IMR-90 (cell line): ENCODE measurements around the gene SIK3. TPM values are rescaled to one million over a fixed set of nuclear protein-coding genes. Genes with fewer than 3 reads are reported as not detected.

Experiments used
- ATAC-seq: fragments of 200-7000 bp; cut with Tn5 transposase; 2 replicates; pipeline ENCODE4 v1.9.1; 2020; ENCODE audit warnings: low read depth, mild to moderate bottlenecking, moderate library complexity
- BruUV-seq: library from RNA; stranded (reverse); fragments of 400-500 nt; replicated peaks from 2 replicates; lab custom pipeline; 2021; lab: Mats Ljungman, UMichigan
- CTCF ChIA-PET: fragments of 300-600 bp; formaldehyde crosslinking; extraction: SDS; loops from one replicate; lab custom pipeline; 2021; ENCODE audit warnings: antibody characterized with exemption; lab: Yijun Ruan, JAX
- POLR2A ChIA-PET: fragments of 300-600 bp; sonication (Branson Sonifier 250); formaldehyde crosslinking; loops from one replicate; lab custom pipeline; 2022; ENCODE audit warnings: antibody characterized with exemption; ENCODE audit not compliant: unreplicated experiment; lab: Charles Lee
- DNase-seq: peaks from one replicate; pipeline ENCODE4 v3.0.0; 2013
- H2AFZ ChIP-seq: replicated peaks from 2 replicates; pipeline ENCODE3; 2013; ENCODE audit warnings: low read length, mild to moderate bottlenecking; ENCODE audit not compliant: poor library complexity
- H2AK5ac ChIP-seq: 2 replicates; pipeline ENCODE4 v1.6.1; 2013; ENCODE audit warnings: low read depth, low read length, inconsistent platforms
- H2AK9ac ChIP-seq: replicated peaks from 2 replicates; pipeline ENCODE3; 2013; ENCODE audit warnings: mild to moderate bottlenecking, low read depth, low read length, moderate library complexity; ENCODE audit not compliant: poor library complexity
- H2BK120ac ChIP-seq: 2 replicates; pipeline ENCODE4 v1.6.1; 2013; ENCODE audit warnings: low read depth, low read length, inconsistent platforms
- H2BK15ac ChIP-seq: 3 replicates; pipeline ENCODE4 v1.6.1; 2013; ENCODE audit warnings: low read depth, low read length, inconsistent platforms
- H2BK20ac ChIP-seq: 2 replicates; pipeline ENCODE4 v1.6.1; 2013; ENCODE audit warnings: low read depth, mild to moderate bottlenecking, inconsistent platforms, low read length, moderate library complexity
- H2BK5ac ChIP-seq: 2 replicates; pipeline ENCODE4 v1.6.1; 2013; ENCODE audit warnings: mild to moderate bottlenecking, low read depth, low read length, inconsistent platforms; ENCODE audit not compliant: poor library complexity, severe bottlenecking
- H3K14ac ChIP-seq: replicated peaks from 2 replicates; pipeline ENCODE4 v1.6.1; 2013; ENCODE audit warnings: low read depth, low read length, inconsistent platforms
- H3K18ac ChIP-seq: 2 replicates; pipeline ENCODE4 v1.6.1; 2013; ENCODE audit warnings: low read depth, low read length, control low read depth
- H3K23ac ChIP-seq: 2 replicates; pipeline ENCODE4 v1.6.1; 2013; ENCODE audit warnings: low read depth, low read length, inconsistent platforms
- H3K27ac ChIP-seq: 2 replicates; pipeline ENCODE4 v1.5.1; 2013; ENCODE audit warnings: mild to moderate bottlenecking, control low read depth, low read length; ENCODE audit not compliant: insufficient read depth
- H3K27me3 ChIP-seq: 2 replicates; pipeline ENCODE4 v1.6.1; 2013; ENCODE audit warnings: low read length; ENCODE audit not compliant: control insufficient read depth, insufficient read depth
- H3K36me3 ChIP-seq: 2 replicates; pipeline ENCODE4 v1.6.1; 2013; ENCODE audit warnings: low read length, mixed read lengths; ENCODE audit not compliant: control insufficient read depth, insufficient read depth
- H3K4ac ChIP-seq: 2 replicates; pipeline ENCODE4 v1.6.1; 2013; ENCODE audit warnings: low read depth, low read length, inconsistent platforms
- H3K4me1 ChIP-seq: 2 replicates; pipeline ENCODE4 v1.6.1; 2013; ENCODE audit warnings: low read length, mixed read lengths; ENCODE audit not compliant: control insufficient read depth, insufficient read depth
- H3K4me2 ChIP-seq: 2 replicates; pipeline ENCODE4 v1.6.1; 2013; ENCODE audit warnings: low read depth, mild to moderate bottlenecking, control low read depth, low read length, moderate library complexity
- H3K4me3 ChIP-seq: 2 replicates; pipeline ENCODE4 v1.5.1; 2013; ENCODE audit warnings: low read depth, mild to moderate bottlenecking, control low read depth, low read length, moderate library complexity; ENCODE audit not compliant: insufficient read depth
- H3K56ac ChIP-seq: 2 replicates; pipeline ENCODE4 v1.6.1; 2013; ENCODE audit warnings: low read length, inconsistent platforms; ENCODE audit not compliant: insufficient read depth; ENCODE audit errors: extremely low read depth
- H3K79me1 ChIP-seq, 2 experiments: 2 replicates each; pipeline ENCODE4 v1.6.1; 2013; ENCODE audit warnings: low read length in 2 of 2, inconsistent platforms in 1 of 2, low read depth in 1 of 2
- H3K9ac ChIP-seq: 2 replicates; pipeline ENCODE4 v1.6.1; 2013; ENCODE audit warnings: low read depth, low read length, control low read depth
- H3K9me1 ChIP-seq: 2 replicates; pipeline ENCODE4 v1.6.1; 2013; ENCODE audit warnings: low read length, inconsistent platforms; ENCODE audit not compliant: insufficient read depth
- H3K9me3 ChIP-seq: 2 replicates; pipeline ENCODE4 v1.6.1; 2013; ENCODE audit warnings: low read length; ENCODE audit not compliant: control insufficient read depth, insufficient read depth
- H4K20me1 ChIP-seq: 2 replicates; pipeline ENCODE4 v1.6.1; 2013; ENCODE audit warnings: low read length, inconsistent platforms; ENCODE audit not compliant: insufficient read depth
- H4K5ac ChIP-seq: 2 replicates; pipeline ENCODE4 v1.6.1; 2013; ENCODE audit warnings: mild to moderate bottlenecking, low read depth, low read length, control low read depth
- H4K8ac ChIP-seq, 2 experiments: 2 replicates each; pipeline ENCODE4 v1.6.1; 2013; ENCODE audit warnings: low read depth in 2 of 2, low read length in 2 of 2, control low read depth in 1 of 2, inconsistent platforms in 1 of 2
- H4K91ac ChIP-seq: 2 replicates; pipeline ENCODE4 v1.6.1; 2013; ENCODE audit warnings: low read depth, low read length, inconsistent platforms; ENCODE audit not compliant: insufficient read depth
- BHLHE40 ChIP-seq: fragments of 150-350 bp; IDR thresholded peaks from 2 replicates; pipeline ENCODE4 v1.6.1; 2016; ENCODE audit warnings: mild to moderate bottlenecking, low read depth, low read length
- CEBPB ChIP-seq: IDR thresholded peaks from 2 replicates; pipeline ENCODE4 v1.6.1; 2012; ENCODE audit warnings: low read depth, low read length, improper control_type of control experiment
- CHD1 ChIP-seq: IDR thresholded peaks from 2 replicates; pipeline ENCODE4 v1.6.1; 2012; ENCODE audit warnings: low read depth, low read length, improper control_type of control experiment
- CTCF ChIP-seq: conservative IDR thresholded peaks from 2 replicates; pipeline ENCODE4 v1.5.1; 2012; ENCODE audit warnings: mild to moderate bottlenecking, low read depth, low read length, improper control_type of control experiment
- ELK1 ChIP-seq: fragments of 150-350 bp; IDR thresholded peaks from 2 replicates; pipeline ENCODE4 v1.6.1; 2016; ENCODE audit warnings: low read depth, mild to moderate bottlenecking, low read length, moderate library complexity, borderline replicate concordance
- MXI1 ChIP-seq: IDR thresholded peaks from 2 replicates; pipeline ENCODE4 v1.6.1; 2012; ENCODE audit warnings: low read depth, mild to moderate bottlenecking, low read length, moderate library complexity, borderline replicate concordance
- NFE2L2 ChIP-seq: fragments of 150-350 bp; IDR thresholded peaks from 2 replicates; pipeline ENCODE4 v1.6.1; 2016; ENCODE audit warnings: low read depth, mild to moderate bottlenecking, low read length
- POLR2A ChIP-seq: IDR thresholded peaks from 2 replicates; pipeline ENCODE4 v1.6.1; 2012; ENCODE audit warnings: mild to moderate bottlenecking, low read depth, low read length
- RAD21 ChIP-seq: IDR thresholded peaks from 2 replicates; pipeline ENCODE4 v1.6.1; 2012; ENCODE audit warnings: low read length, improper control_type of control experiment
- RCOR1 ChIP-seq: IDR thresholded peaks from 2 replicates; pipeline ENCODE4 v1.6.1; 2012; ENCODE audit warnings: mild to moderate bottlenecking, low read length, improper control_type of control experiment; ENCODE audit not compliant: insufficient replicate concordance
- RFX5 ChIP-seq: IDR thresholded peaks from 2 replicates; pipeline ENCODE4 v1.8.0; 2012; ENCODE audit warnings: low read depth, mild to moderate bottlenecking, low read length, moderate library complexity
- SMC3 ChIP-seq: fragments of 150-350 bp; IDR thresholded peaks from 2 replicates; pipeline ENCODE4 v1.6.1; 2016; ENCODE audit warnings: low read depth, mild to moderate bottlenecking, antibody characterized with exemption, low read length, moderate library complexity
- WGBS, 2 experiments: methylation state at CpG; one replicate each; pipeline versions ENCODE4 v1.1.5 to v1.1.7; 2013; ENCODE audit warnings: missing lambda C conversion rate in 2 of 2; ENCODE audit not compliant: insufficient read length in 1 of 2; ENCODE audit errors: extremely low coverage in 2 of 2; 5-methylcytosine and 5-hydroxymethylcytosine counted together
- dilution Hi-C: fragments of 300-500 bp; cut with HindIII; formaldehyde crosslinking; loops from one replicate; pipeline ENCODE4 v1.14.3; 2018; ENCODE audit warnings: low sequenced_read_pairs; ENCODE audit not compliant: unreplicated experiment
- in situ Hi-C: fragments of 300-500 bp; cut with MboI; formaldehyde crosslinking; loops from 3 replicates; pipeline ENCODE4 v1.14.3; 2019; ENCODE audit warnings: low sequenced_read_pairs, inconsistent platforms, mixed read lengths
- intact Hi-C: fragments of 100-400 bp; cut with micrococcal nuclease; formaldehyde crosslinking; loops from 2 replicates; pipeline ENCODE4 v1.10.0; 2022
- polyA plus RNA-seq, 3 experiments: library from polyadenylated mRNA; depleted of rRNA; stranded (reverse); fragments of >200 nt; gene quantifications; 2 replicates each; pipeline ENCODE4 v1.2.3, GENCODE V29; 2012; ENCODE audit warnings: low replicate concordance in 1 of 3
- total RNA-seq: library from RNA; depleted of rRNA; stranded (reverse); fragments of >200 nt; gene quantifications from 2 replicates; pipeline ENCODE4 v1.2.3, GENCODE V29; 2012
- TF ChIP-seq, protein P1 (sequence below): fragments of 150-350 bp; IDR thresholded peaks from 2 replicates; pipeline ENCODE4 v1.6.1; 2017; ENCODE audit warnings: mild to moderate bottlenecking, antibody characterized with exemption, low read length, low read depth

Gene SIK3
- total and polyA plus RNA-seq, 2 of the 4 experiments (the other 2 are of a cell fraction) = 8.2 to 9.1 TPM

DNA sequence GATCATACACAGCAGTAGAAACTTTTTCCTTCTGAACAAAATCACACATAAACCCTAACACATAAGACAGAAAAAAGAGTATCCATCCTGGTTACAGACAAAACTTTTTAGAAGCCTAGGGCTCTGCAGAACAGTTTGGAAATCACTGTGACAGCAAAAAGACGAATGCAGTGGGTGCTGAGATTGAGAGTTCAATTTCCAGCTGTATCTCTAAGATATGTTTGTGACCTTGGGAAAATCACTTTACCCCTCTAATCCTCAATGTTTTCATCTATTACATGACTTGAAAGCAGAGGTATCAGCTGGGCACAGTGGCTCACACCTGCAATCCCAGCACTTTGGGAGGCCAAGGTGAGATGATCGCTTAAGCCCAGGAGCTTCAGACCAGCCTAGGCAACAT is 128.5 kb downstream of the SIK3 start:
- H3K56ac ChIP-seq = no peak overlapping the region
- peaks cover 13% of the 10 kb centered on the region; the same call in 1 of the 2 replicates for H4K20me1 ChIP-seq
- H3K4ac ChIP-seq = no peak overlapping the region
- in situ Hi-C loops = no loop called here
- no peak overlapping the region for H4K8ac ChIP-seq
- no peak overlapping the region for H3K9ac ChIP-seq
- no peaks in the 10 kb centered on the region for H3K9me3 ChIP-seq
- no peak overlapping the region for H2AK5ac ChIP-seq
- H3K4me1 ChIP-seq = peaks cover 2% of the 10 kb centered on the region; the same call in 1 of the 2 replicates
- no TSS peak for BruUV-seq
- no peak overlapping the region for H2BK5ac ChIP-seq
- dilution Hi-C loops = no loop called here
- H2AK9ac ChIP-seq = no peak overlapping the region
- no peak overlapping the region for H3K23ac ChIP-seq
- no peak overlapping the region for H2BK20ac ChIP-seq
- no CpG with 5 or more reads among the region's 2 CpGs for WGBS, 2 experiments
- no peak overlapping the region for H3K18ac ChIP-seq
- no peak overlapping the region for H2BK120ac ChIP-seq
- H3K36me3 ChIP-seq = no peaks in the 10 kb centered on the region
- CTCF ChIA-PET = interaction anchor here (0.6 kb wide), 1 partner anchor 92 kb away, joined by 3 read pairs; no protein-coding TSS in a partner anchor
- no peak overlapping the region for H4K91ac ChIP-seq
- peaks cover 3% of the 10 kb centered on the region; the same call in 1 of the 2 replicates for H3K9me1 ChIP-seq
- H2BK15ac ChIP-seq = no peak overlapping the region
- DNase-seq = no peak
- no peak overlapping the region for H4K5ac ChIP-seq
- no peak overlapping the region for H3K14ac ChIP-seq
- no peak overlapping the region for H3K4me2 ChIP-seq
- TF ChIP-seq SMC3 = no peak
- TF ChIP-seq CTCF = no peak
- TF ChIP-seq CEBPB = no peak
- no peak for TF ChIP-seq RCOR1
- no peak for TF ChIP-seq ELK1
- no peak for TF ChIP-seq RFX5
- TF ChIP-seq MXI1 = no peak
- TF ChIP-seq, protein P1, sequence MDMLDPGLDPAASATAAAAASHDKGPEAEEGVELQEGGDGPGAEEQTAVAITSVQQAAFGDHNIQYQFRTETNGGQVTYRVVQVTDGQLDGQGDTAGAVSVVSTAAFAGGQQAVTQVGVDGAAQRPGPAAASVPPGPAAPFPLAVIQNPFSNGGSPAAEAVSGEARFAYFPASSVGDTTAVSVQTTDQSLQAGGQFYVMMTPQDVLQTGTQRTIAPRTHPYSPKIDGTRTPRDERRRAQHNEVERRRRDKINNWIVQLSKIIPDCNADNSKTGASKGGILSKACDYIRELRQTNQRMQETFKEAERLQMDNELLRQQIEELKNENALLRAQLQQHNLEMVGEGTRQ = no peak
- no peak for TF ChIP-seq POLR2A
- no peak for TF ChIP-seq RAD21
- no peak for TF ChIP-seq CHD1
- no peak for TF ChIP-seq NFE2L2
- no peak for TF ChIP-seq BHLHE40
- ATAC-seq = no peak
- H3K27me3 ChIP-seq = no peaks in the 10 kb centered on the region
- intact Hi-C loops = no loop called here
- H3K79me1 ChIP-seq = peaks cover 25 to 37% of the 10 kb centered on the region in 2 experiments
- H3K4me3 ChIP-seq = no peak overlapping the region
- no peak overlapping the region for H3K27ac ChIP-seq
- POLR2A ChIA-PET = no interaction called here
- H2AFZ ChIP-seq = no peak overlapping the region
